Liver (tissue), 9 donors: ENCODE results near the gene AKR1C2. TPM values are rescaled to one million over a fixed set of nuclear protein-coding genes. Genes with fewer than 3 reads are reported as not detected.
"Not testable (repeated sequence)": the region's sequence is repeated elsewhere in the genome, so short reads cannot be mapped to it uniquely, and the experiment has no call there.

Source experiments
- DNase-seq: peaks from one replicate; pipeline ENCODE4 v3.0.0-alpha.2; 2017; ENCODE audit warnings: low spot score
- H3K27ac ChIP-seq, 2 donors: one replicate each; pipeline ENCODE4 v1.7.0; 2013; ENCODE audit warnings: inconsistent platforms in 2 of 2, low read length in 2 of 2, control low read depth in 1 of 2, low read depth in 1 of 2, mild to moderate bottlenecking in 1 of 2
- H3K27me3 ChIP-seq, 4 donors: one replicate each; pipeline versions ENCODE4 v1.6.1 to v1.7.0; 2013; ENCODE audit warnings: low read length in 3 of 4, inconsistent platforms in 1 of 4, mild to moderate bottlenecking in 1 of 4, moderate library complexity in 1 of 4; ENCODE audit not compliant: control insufficient read depth in 4 of 4, insufficient read depth in 4 of 4
- H3K36me3 ChIP-seq, 4 donors: one replicate each; pipeline versions ENCODE4 v1.6.1 to v1.7.0; 2013; ENCODE audit warnings: low read length in 3 of 4, mild to moderate bottlenecking in 3 of 4, low read depth in 1 of 4, moderate library complexity in 1 of 4; ENCODE audit not compliant: control insufficient read depth in 4 of 4, insufficient read depth in 3 of 4
- H3K4me1 ChIP-seq, 4 donors: one replicate each; pipeline versions ENCODE4 v1.6.1 to v1.7.0; 2013; ENCODE audit warnings: low read length in 3 of 4, mild to moderate bottlenecking in 3 of 4, moderate library complexity in 1 of 4; ENCODE audit not compliant: control insufficient read depth in 4 of 4, insufficient read depth in 4 of 4
- H3K4me3 ChIP-seq, 3 donors: one replicate each; pipeline versions ENCODE4 v1.6.1 to v1.7.0; 2013; ENCODE audit warnings: low read length in 3 of 3, control low read depth in 1 of 3, low read depth in 1 of 3, mild to moderate bottlenecking in 1 of 3
- H3K9ac ChIP-seq, 2 donors: one replicate each; pipeline ENCODE4 v1.7.0; 2013; ENCODE audit warnings: low read length in 2 of 2, mild to moderate bottlenecking in 2 of 2, moderate library complexity in 2 of 2, control low read depth in 1 of 2, low read depth in 1 of 2
- H3K9me3 ChIP-seq, 4 donors: one replicate each; pipeline versions ENCODE4 v1.6.1 to v1.7.0; 2013; ENCODE audit warnings: low read length in 3 of 4; ENCODE audit not compliant: control insufficient read depth in 4 of 4
- CTCF ChIP-seq: fragments of 150-350 bp; IDR thresholded peaks from 2 replicates; pipeline ENCODE4 v1.5.1; 2017; ENCODE audit warnings: improper control_type of control experiment, low read depth, low read length; ENCODE audit not compliant: missing input control
- EGR1 ChIP-seq, 2 donors: IDR thresholded peaks; 2 replicates each; pipeline ENCODE4 v1.6.1; 2016 to 2018; ENCODE audit warnings: antibody characterized with exemption in 2 of 2, low read depth in 2 of 2
- FOXA2 ChIP-seq: IDR thresholded peaks from 2 replicates; pipeline ENCODE4 v1.6.1; 2016; ENCODE audit warnings: antibody characterized with exemption
- GABPA ChIP-seq, 2 donors: IDR thresholded peaks in 1 of 2; conservative IDR thresholded peaks in 1 of 2; 2 replicates each; pipeline ENCODE4 v1.6.1; 2016; ENCODE audit warnings: antibody characterized with exemption in 2 of 2, mild to moderate bottlenecking in 1 of 2, moderate library complexity in 1 of 2
- HNF4A ChIP-seq, 2 donors: conservative IDR thresholded peaks; 2 replicates each; pipeline ENCODE4 v1.6.1; 2016; ENCODE audit warnings: antibody characterized with exemption in 2 of 2, mild to moderate bottlenecking in 2 of 2
- HNF4G ChIP-seq: IDR thresholded peaks from 2 replicates; pipeline ENCODE4 v1.6.1; 2016; ENCODE audit warnings: antibody characterized with exemption
- MAX ChIP-seq: IDR thresholded peaks from 2 replicates; pipeline ENCODE4 v1.6.1; 2016; ENCODE audit warnings: antibody characterized with exemption
- RAD21 ChIP-seq, 2 donors: IDR thresholded peaks; 2 replicates each; pipeline ENCODE4 v1.6.1; 2016; ENCODE audit warnings: antibody characterized with exemption in 2 of 2, mild to moderate bottlenecking in 2 of 2
- REST ChIP-seq: IDR thresholded peaks from 2 replicates; pipeline ENCODE4 v1.6.1; 2016; ENCODE audit warnings: antibody characterized with exemption, mild to moderate bottlenecking
- RXRA ChIP-seq, 2 donors: IDR thresholded peaks; 2 replicates each; pipeline ENCODE4 v1.6.1; 2017 to 2018; ENCODE audit warnings: antibody characterized with exemption in 2 of 2, mild to moderate bottlenecking in 1 of 2
- SP1 ChIP-seq: IDR thresholded peaks from 2 replicates; pipeline ENCODE4 v1.6.1; 2018; ENCODE audit warnings: antibody characterized with exemption, mild to moderate bottlenecking
- YY1 ChIP-seq: IDR thresholded peaks from 2 replicates; pipeline ENCODE4 v1.6.1; 2016; ENCODE audit warnings: antibody characterized with exemption, mild to moderate bottlenecking
- ZBTB33 ChIP-seq: IDR thresholded peaks from 2 replicates; pipeline ENCODE4 v1.6.1; 2016; ENCODE audit warnings: antibody characterized with exemption
- WGBS: extraction: QIAGEN DNeasy Blood & Tissue Kit; methylation state at CpG from one replicate; pipeline ENCODE4 v1.1.7; 2013; 5-methylcytosine and 5-hydroxymethylcytosine counted together
- polyA plus RNA-seq, 2 donors: library from polyadenylated mRNA; stranded (reverse) in 1 of 2; unstranded in 1 of 2; fragments of 200-250 nt in 1 of 2; fragments of >200 nt in 1 of 2; fragmentation: Nextera tagmentation in 1 of 2; extraction: Ambion mirVana in 1 of 2; gene quantifications; one replicate each; pipeline versions ENCODE4 v1.2.1 to v1.2.3, GENCODE V29; 2013 to 2015
- total RNA-seq, 2 donors: library from RNA; depleted of rRNA; stranded (reverse); fragments of >200 nt; gene quantifications; one replicate each; pipeline ENCODE4 v1.2.3, GENCODE V29; 2014
- donor health status: healthy.
- donor health status: healthy.
- donor health status: healthy.
- donor health status: healthy.
- donor health status: healthy.

The AKR1C2 gene
- total and polyA plus RNA-seq, 4 donors: 63.8 to 699 (median 162) TPM

GRCh38 chr10:5047912-5048628 is 44.4 kb upstream of the AKR1C2 start (continued):
- TF ChIP-seq GABPA (IDR thresholded peaks at IDR 0.05 in 1 of 2, conservative IDR thresholded peaks at IDR 0.05 in 1 of 2): no peak
- no peak for TF ChIP-seq EGR1 (IDR thresholded peaks at IDR 0.05; ENCODE audit: low read depth in 2 of 2)
- no peak for TF ChIP-seq FOXA2
- no peak for TF ChIP-seq MAX
- no peak for TF ChIP-seq YY1
- TF ChIP-seq RAD21 (IDR thresholded peaks at IDR 0.05): peak in 1 of 2 donors; percentile 19
- no peak for TF ChIP-seq RXRA (IDR thresholded peaks at IDR 0.05)

GRCh38 chr10:5047055-5047454 is 43.4 kb upstream of the AKR1C2 start:
- H3K9ac ChIP-seq, H3K9me3 ChIP-seq, H3K4me3 ChIP-seq, H3K27ac ChIP-seq, H3K36me3 ChIP-seq, DNase-seq, H3K27me3 ChIP-seq: not testable (repeated sequence)
- WGBS: 91% methylated on average over 5 of the region's 5 CpGs
- H3K4me1 ChIP-seq: peaks cover 9 to 38% (median 32%) of the 10 kb centered on the region in 4 donors

DNA sequence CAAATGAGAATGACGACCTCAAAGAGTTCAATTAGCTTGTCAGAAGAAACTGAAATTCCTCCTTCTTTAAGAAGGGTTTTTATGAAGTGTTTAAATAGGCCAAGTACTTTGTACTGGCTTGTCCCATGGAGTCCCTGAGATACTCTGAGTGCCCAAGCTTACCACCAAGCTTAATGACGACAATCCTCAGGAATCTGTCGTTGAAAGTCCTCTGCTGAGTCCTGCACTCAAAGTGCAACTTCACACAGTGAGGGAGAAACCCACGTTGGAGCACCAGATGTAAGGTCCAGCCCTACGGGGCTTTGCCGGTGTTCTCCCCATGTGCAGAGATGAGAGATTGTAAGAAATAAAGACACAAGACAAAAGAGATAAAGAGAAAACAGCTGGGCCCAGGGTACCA is 42.8 kb upstream of the AKR1C2 start:
- 96% methylated on average over 6 of the region's 6 CpGs for WGBS
- peaks cover 9 to 39% (median 38%) of the 10 kb centered on the region in 4 donors for H3K4me1 ChIP-seq
- H3K4me3 ChIP-seq: no peak overlapping the region
- no peaks in the 10 kb centered on the region for H3K27me3 ChIP-seq
- H3K36me3 ChIP-seq: no peaks in the 10 kb centered on the region
- no peak overlapping the region for H3K27ac ChIP-seq
- no peak for TF ChIP-seq EGR1 (IDR thresholded peaks at IDR 0.05; ENCODE audit: low read depth in 2 of 2)
- no peak for TF ChIP-seq ZBTB33
- TF ChIP-seq CTCF: no peak
- H3K9ac ChIP-seq: no peak overlapping the region
- H3K9me3 ChIP-seq: no peaks in the 10 kb centered on the region
- no peak for DNase-seq

DNA sequence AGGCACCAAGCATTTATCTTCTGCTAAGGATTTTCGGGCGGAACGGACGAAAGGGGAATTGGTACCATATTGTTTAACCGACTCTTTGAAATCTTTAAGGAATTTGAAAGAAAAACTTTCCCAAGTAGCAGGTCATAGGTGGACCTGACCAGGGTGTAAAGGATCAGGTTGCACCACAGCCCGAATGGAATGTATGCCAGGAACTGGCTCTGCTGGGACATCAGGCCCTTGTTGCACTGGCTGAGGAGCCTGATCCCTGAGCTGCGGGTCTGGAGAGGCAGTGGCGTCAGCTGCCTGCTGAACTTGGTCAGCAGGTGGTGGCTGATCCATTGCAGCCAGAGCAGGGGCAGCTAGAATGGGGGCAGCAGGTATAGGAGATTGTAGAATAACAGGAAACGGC is 41.4 kb upstream of the AKR1C2 start:
- no peaks in the 10 kb centered on the region for H3K27me3 ChIP-seq
- DNase-seq: no peak
- no peak overlapping the region for H3K27ac ChIP-seq
- 90% methylated on average over 9 of the region's 9 CpGs for WGBS
- TF ChIP-seq HNF4G (peak; percentile 75), RXRA (IDR thresholded peaks at IDR 0.05) (peak in 1 of 2 donors; percentile 48), HNF4A (conservative IDR thresholded peaks at IDR 0.05) (peak; percentile 86 to 94), SP1 (peak; percentile 62), REST (no peak)
- H3K9me3 ChIP-seq: no peaks in the 10 kb centered on the region
- H3K4me3 ChIP-seq: no peak overlapping the region
- H3K9ac ChIP-seq: no peak overlapping the region
- no peaks in the 10 kb centered on the region for H3K36me3 ChIP-seq
- H3K4me1 ChIP-seq: peaks cover 9 to 44% (median 41%) of the 10 kb centered on the region in 4 donors
